B cell (primary cell): ENCODE results near the gene CUTC.

ENCODE experiments used
- CTCF ChIP-seq: fragments of 200-600 bp; IDR thresholded peaks from one replicate; pipeline ENCODE4 v1.8.0; 2022; ENCODE audit warnings: antibody characterized with exemption, mild to moderate bottlenecking
- EZH2 ChIP-seq: IDR thresholded peaks from 2 replicates; pipeline ENCODE4 v1.6.1; 2012; ENCODE audit warnings: borderline replicate concordance, low read depth, mild to moderate bottlenecking, moderate library complexity, low read length; ENCODE audit not compliant: insufficient read depth, poor library complexity, severe bottlenecking

- TF ChIP-seq CTCF = no peak
- TF ChIP-seq EZH2 = no peak
These were observed 67.6 kb downstream of the CUTC start for GRCh38 chr10:99799613-99800012.
